Choroid plexus epithelial cell (primary cell): ENCODE measurements around the gene ATF6.
A peak's percentile ranks its signal among the peaks of the same experiment; 100 is the strongest.

Experiments used
- DNase-seq: peaks from one replicate; pipeline ENCODE4 v3.0.0-alpha.2; 2010; ENCODE audit warnings: low read depth
- H3K4me3 ChIP-seq: 2 replicates; pipeline ENCODE4 v1.5.1; 2011; ENCODE audit warnings: low read depth, mild to moderate bottlenecking, control low read depth, low read length, moderate library complexity
- CTCF ChIP-seq: conservative IDR thresholded peaks from 2 replicates; pipeline ENCODE4 v1.5.1; 2011; ENCODE audit warnings: low read depth, mild to moderate bottlenecking, control low read depth, inconsistent platforms, low read length, moderate library complexity

ATF6 gene

GRCh38 chr1:161844696-161845095, 78.6 kb downstream of the ATF6 start:
- no peak for TF ChIP-seq CTCF
- no peak overlapping the region for H3K4me3 ChIP-seq
- DNase-seq: no peak

- no peak overlapping the region for H3K4me3 ChIP-seq
- TF ChIP-seq CTCF: no peak
- no peak for DNase-seq
Observed at GRCh38 chr1:161848676-161849075, 82.6 kb downstream of the ATF6 start.

GRCh38 chr1:161849518-161849917, 83.4 kb downstream of the ATF6 start:
- no peak overlapping the region for H3K4me3 ChIP-seq
- TF ChIP-seq CTCF: no peak
- DNase-seq: no peak

- DNase-seq: no peak
- no peak overlapping the region for H3K4me3 ChIP-seq
- no peak for TF ChIP-seq CTCF
Observed at GRCh38 chr1:161855260-161855659, 89.1 kb downstream of the ATF6 start.

GRCh38 chr1:161858271-161858670, 92.2 kb downstream of the ATF6 start:
- no peak for DNase-seq
- TF ChIP-seq CTCF: no peak
- no peak overlapping the region for H3K4me3 ChIP-seq

GRCh38 chr1:161863549-161863948, 97.4 kb downstream of the ATF6 start:
- no peak for TF ChIP-seq CTCF
- DNase-seq: no peak

GRCh38 chr1:161864577-161864976, 98.5 kb downstream of the ATF6 start:
- H3K4me3 ChIP-seq: no peak overlapping the region
- peak; percentile 83 for DNase-seq
- peak; percentile 81 for TF ChIP-seq CTCF

More at GRCh38 chr1:161863549-161863948, 97.4 kb downstream of the ATF6 start:
- H3K4me3 ChIP-seq: no peak overlapping the region
